Middle frontal gyrus (tissue), 1 donor: ENCODE measurements around the gene GRIA3.
"Not testable (repeated sequence)": the region's sequence is repeated elsewhere in the genome, so short reads cannot be mapped to it uniquely, and the experiment has no call there.

ENCODE experiments used
- DNase-seq: peaks from one replicate; pipeline ENCODE4 v3.0.0-alpha.2; 2015; ENCODE audit warnings: low spot score; ENCODE audit errors: extremely low spot score

Gene GRIA3

GRCh38 chrX:123340696-123341095 lies 156.6 kb downstream of the GRIA3 start:
- DNase-seq, result no peak

GRCh38 chrX:123348468-123348867 lies 164.4 kb downstream of the GRIA3 start:
- DNase-seq, result no peak

- no peak for DNase-seq
Observed at GRCh38 chrX:123350226-123350625, 166.1 kb downstream of the GRIA3 start.

GRCh38 chrX:123357941-123358340 lies 173.9 kb downstream of the GRIA3 start:
- DNase-seq, result no peak

- no peak for DNase-seq
Observed at GRCh38 chrX:123358457-123358856, 174.4 kb downstream of the GRIA3 start.

- no peak for DNase-seq
Observed at GRCh38 chrX:123361371-123361770, 177.3 kb downstream of the GRIA3 start.

- DNase-seq, result not testable (repeated sequence)
Observed at GRCh38 chrX:123386196-123386595, 202.1 kb downstream of the GRIA3 start.

- DNase-seq, result no peak
Observed at GRCh38 chrX:123392921-123393320, 208.8 kb downstream of the GRIA3 start.

GRCh38 chrX:123399709-123400108 lies 215.6 kb downstream of the GRIA3 start:
- no peak for DNase-seq

GRCh38 chrX:123405231-123405630 lies 221.2 kb downstream of the GRIA3 start:
- no peak for DNase-seq

- DNase-seq, result no peak
Observed at GRCh38 chrX:123408821-123409737, 225.0 kb downstream of the GRIA3 start.

GRCh38 chrX:123422875-123423274 lies 238.8 kb downstream of the GRIA3 start:
- DNase-seq, result no peak

- DNase-seq, result no peak
Observed at GRCh38 chrX:123424546-123424945, 240.5 kb downstream of the GRIA3 start.

GRCh38 chrX:123425471-123425870 lies 241.4 kb downstream of the GRIA3 start:
- DNase-seq, result no peak

- DNase-seq, result peak; percentile 32
Observed at GRCh38 chrX:123425904-123426303, 241.8 kb downstream of the GRIA3 start.

GRCh38 chrX:123432361-123433150 lies 248.5 kb downstream of the GRIA3 start:
- no peak for DNase-seq

GRCh38 chrX:123436512-123437136 lies 252.5 kb downstream of the GRIA3 start:
- no peak for DNase-seq

- DNase-seq, result not testable (repeated sequence)
Observed at GRCh38 chrX:123439926-123440325, 255.8 kb downstream of the GRIA3 start.

GRCh38 chrX:123442764-123443163 lies 258.7 kb downstream of the GRIA3 start:
- no peak for DNase-seq

- DNase-seq, result no peak
Observed at GRCh38 chrX:123447506-123447905, 263.4 kb downstream of the GRIA3 start.

- no peak for DNase-seq
Observed at GRCh38 chrX:123449335-123449734, 265.3 kb downstream of the GRIA3 start.

GRCh38 chrX:123450222-123450621 lies 266.1 kb downstream of the GRIA3 start:
- DNase-seq, result no peak
